GM18873 (cell line): ENCODE measurements around the gene NKX2-4.
"Not testable (repeated sequence)": the region's sequence is repeated elsewhere in the genome, so short reads cannot be mapped to it uniquely, and the experiment has no call there.

ENCODE experiments used
- ATAC-seq: cut with Tn5 transposase; IDR thresholded peaks from one replicate; pipeline ENCODE4 v1.9.1; 2021; ENCODE audit warnings: mild to moderate bottlenecking, moderate library complexity, moderate number of reproducible peaks; ENCODE audit not compliant: unreplicated experiment, low FRiP score

NKX2-4 gene

GRCh38 chr20:21397341-21398108, at the start of gene NKX2-4:
TSS of gene NKX2-4 (minus strand) at chr20:21397526. CDS start at chr20:21397399, 127 bp downstream.
- no peak for ATAC-seq

DNA sequence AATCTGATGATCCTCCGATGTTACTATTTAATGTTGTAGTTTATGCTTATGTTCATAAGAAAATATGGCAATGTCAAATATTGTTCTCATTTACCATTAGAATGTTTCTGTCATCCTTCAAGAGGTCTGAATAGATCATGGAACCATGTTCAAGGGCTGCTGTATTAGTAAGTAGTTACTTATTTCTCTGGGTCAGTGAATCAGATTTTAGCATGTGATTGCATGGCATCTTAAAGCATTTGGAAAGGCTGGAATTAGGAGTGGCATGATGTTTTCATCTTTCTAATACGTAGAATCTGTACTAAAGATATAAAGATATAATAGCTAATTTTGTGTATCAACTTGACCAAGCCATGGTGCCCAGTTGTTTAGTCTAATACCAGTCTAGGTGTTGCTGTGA, 40.5 kb upstream of the NKX2-4 start:
- no peak for ATAC-seq

DNA sequence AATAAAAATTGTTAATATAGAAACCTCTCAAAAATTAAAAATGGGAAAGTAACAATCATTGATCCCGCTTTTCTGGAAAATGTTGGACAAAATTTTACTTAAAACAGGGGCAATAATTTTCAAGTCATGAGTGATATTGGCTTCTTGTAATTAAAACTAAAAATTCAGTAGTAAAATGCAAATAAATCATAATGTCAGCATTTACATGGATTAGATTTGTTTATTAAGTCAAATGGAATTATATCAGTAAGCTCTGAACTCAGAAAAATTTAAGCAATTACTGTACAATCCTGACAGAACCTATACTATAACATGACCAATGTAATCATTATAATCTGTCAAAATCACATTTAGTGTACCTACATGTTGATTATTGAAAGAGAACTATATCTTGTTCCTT, 39.9 kb upstream of the NKX2-4 start:
- no peak for ATAC-seq

DNA sequence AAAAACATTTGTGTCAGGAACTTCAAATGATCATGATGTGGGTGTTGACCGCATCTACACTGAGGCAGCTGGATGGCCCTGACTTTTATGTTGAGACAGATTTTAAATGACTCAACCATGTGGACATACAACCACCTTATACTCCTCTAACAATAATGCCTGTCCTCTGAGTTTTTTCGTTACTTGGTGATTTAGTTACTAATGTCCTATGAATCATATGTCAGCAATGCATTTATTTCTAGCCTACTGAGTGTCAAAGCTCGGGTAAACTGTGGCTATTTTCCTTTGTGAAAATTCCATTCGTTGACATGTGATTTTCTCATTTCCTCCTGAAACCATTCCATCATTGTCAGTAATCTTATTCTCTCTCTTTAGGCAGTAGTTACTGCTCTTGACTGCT, 38.9 kb upstream of the NKX2-4 start:
- ATAC-seq, result no peak

- ATAC-seq, result no peak
Measured at GRCh38 chr20:21435576-21435975, 38.2 kb upstream of the NKX2-4 start.

- ATAC-seq, result no peak
Measured at GRCh38 chr20:21433329-21433890, 36.1 kb upstream of the NKX2-4 start.

DNA sequence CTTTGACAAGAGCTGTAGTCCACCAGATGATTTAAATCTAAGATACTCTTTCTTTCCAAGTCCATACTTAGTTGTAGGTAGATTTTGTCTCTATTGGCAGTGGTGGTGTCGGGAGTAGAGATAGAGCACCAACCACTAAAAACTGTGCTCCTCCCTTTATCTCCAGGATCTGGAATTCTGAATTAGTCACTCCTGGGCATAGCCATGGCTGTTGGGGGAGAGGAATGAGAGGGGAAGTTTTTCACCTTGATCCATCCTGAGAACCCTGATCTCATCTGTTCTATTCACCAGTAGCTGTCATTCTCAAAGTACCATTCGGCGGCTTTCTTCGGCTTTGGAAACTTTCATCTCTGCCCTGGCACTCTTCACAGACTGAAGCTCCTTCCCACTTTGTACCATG, 35.6 kb upstream of the NKX2-4 start:
- no peak for ATAC-seq

DNA sequence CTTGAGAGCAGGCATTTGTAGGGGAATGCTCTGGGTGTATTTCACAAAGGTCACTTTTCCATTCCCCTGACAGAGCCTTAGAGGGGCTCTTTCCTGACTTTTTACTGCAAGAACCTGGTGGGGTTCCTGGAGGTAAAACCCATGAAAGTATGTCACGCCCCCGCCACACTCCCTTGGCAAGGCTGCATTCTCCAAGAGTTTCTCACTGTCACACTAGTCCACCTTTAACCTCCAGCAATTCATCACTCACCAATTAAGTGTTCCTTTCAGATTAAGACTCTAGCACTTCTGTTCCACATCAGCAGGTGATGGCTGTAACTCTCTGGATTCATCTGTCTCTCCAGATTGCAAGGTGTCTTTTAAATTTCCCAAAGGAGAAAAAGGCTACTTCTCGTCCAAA, 32.7 kb upstream of the NKX2-4 start:
- no peak for ATAC-seq

DNA sequence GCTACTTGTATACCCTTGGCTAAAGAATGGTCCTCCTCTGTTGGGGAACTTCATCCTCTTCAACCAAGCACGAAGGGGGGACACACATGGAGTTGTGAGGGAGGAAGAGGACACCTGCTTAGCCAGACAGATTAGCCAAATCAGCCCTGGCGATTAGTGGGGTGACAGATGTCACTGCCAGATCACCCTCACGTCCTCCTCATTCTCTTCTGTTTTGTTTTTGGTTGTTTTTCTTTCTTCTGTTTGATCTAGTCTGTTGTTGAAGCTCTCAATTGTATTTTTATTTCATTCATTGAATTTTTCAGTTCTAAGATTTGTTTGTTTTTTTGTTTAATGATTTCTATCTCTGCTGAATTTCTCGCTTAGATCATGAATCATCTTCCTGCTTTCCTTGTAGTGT, 27.5 kb upstream of the NKX2-4 start:
- no peak for ATAC-seq

- not testable (repeated sequence) for ATAC-seq
Measured at GRCh38 chr20:21423712-21424111, 26.4 kb upstream of the NKX2-4 start.

DNA sequence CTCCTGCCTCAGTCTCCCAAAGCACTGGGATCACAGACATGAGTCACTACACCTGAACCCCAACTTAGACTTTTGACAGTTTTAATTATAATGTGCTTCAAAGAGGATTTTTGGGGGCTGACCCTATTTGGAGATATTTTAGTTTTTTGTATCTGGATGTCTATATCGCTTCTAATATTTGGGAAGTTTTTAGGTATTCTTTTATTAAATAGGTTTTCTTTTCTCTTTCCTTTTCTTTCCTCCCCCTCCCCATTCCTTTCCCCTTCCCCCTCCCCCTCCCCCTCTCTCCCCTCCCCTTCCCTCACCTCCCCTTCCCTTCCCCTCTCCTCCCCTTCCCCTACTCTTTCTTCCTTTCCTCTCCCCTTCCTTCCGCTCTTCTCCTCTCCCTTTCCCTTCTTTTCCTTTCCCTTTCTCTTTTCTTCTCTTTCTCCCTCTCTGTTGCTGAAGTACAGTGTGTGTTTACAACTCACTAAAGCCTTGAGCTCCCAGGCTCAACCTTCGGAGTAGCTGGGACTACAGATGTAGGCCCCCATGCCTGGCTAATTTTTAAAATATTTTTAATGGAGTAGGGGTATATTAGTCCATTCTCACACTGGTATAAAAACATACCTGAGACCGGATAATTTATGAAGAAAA, 24.4 kb upstream of the NKX2-4 start:
- ATAC-seq, result no peak

DNA sequence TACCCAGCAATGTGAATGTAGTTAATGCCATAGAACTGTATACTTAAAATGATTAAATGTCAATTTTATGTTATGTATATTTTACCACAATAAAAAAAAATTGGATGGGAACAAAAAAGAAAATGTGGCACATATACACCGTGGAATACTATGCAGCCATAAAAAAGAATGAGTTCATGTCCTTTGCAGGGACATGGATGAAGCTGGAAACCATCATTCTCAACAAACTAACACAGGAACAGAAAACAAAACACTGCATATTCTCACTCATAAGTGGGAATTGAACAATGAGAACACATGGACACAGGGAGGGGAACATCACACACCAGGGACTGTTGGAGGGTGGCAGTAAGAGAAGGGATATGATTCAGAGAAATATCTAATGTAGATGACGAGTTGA, 21.8 kb upstream of the NKX2-4 start:
- not testable (repeated sequence) for ATAC-seq

DNA sequence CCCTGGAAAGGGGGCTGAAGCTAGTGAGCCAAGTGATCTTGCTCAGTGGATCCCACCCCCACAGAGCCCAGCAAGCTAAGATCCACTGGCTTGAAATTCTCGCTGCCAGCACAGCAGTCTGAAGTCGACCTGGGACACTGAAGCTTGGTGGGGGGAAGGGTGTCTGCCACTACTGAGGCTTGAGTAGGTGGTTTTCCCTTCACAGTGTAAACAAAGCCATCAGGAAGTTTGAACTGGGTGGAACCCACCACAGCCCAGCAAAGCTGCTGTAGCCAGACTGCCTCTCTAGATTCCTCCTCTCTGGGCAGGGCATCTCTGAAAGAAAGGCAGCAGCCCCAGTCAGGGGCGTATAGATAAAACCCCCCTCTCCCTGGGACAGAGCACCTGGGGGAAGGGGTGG, 16.7 kb upstream of the NKX2-4 start:
- ATAC-seq, result not testable (repeated sequence)

DNA sequence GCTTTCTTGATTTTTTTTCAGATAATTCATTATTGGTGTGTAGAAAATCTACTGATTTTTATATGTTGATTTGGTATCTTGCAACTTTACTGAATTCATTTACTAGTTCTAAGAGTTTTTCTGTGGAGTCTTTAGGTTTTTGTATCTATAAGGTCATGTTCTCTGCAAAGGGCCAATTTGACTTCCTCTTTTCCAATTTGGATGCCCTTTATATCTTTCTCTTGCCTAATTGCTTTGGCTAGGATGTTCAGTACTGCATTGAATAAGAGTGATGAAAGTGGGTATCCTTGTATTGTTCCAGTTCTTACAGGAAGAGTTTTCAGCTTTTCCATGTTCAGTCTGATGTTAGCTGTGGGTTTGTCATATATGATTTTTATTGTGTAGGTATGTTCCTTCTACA, 14.4 kb upstream of the NKX2-4 start:
- ATAC-seq, result no peak

- ATAC-seq, result no peak
Measured at GRCh38 chr20:21399005-21399475, 1.7 kb upstream of the NKX2-4 start.

DNA sequence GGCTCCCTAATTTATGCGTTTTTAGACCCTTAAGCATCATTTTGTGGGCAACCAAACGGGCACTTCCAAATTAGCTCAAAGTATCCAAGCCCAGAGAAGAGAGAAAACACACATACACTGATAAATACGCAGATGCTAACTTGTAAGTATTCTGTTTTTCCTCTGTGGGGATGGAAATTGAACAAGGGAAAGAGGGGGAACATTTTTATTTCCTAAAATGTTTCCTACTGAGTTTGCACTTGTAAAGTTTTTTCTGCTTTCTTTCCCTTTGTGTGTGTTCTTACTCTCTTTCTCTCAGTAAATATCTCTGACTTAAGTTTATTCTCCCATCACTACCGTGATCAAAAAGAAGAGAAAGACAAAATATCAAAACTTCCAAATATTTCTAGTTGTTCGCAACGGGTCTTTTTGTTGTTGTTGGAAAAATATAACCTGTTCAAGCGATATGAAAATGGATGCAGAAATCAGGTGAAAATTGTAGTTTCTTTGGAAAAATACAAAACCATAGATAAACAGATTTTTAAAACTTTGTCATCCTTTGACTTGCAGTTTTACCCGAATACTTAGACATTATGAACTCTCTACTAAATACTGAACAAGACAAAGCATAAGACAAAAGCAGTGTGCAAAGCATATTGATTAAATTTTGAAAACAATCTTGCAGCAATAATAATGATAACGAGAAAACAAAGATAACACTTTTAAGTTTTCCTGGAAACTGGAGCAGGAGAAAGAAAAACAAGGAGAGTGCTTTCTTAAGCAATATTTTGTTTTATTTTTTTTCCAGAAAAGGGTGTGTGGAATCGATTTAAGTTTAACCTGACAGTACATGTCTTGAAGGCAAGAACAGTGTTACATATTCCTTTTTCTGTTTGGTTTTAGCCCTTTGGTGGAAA, 1.0 kb upstream of the NKX2-4 start:
- ATAC-seq, result no peak

DNA sequence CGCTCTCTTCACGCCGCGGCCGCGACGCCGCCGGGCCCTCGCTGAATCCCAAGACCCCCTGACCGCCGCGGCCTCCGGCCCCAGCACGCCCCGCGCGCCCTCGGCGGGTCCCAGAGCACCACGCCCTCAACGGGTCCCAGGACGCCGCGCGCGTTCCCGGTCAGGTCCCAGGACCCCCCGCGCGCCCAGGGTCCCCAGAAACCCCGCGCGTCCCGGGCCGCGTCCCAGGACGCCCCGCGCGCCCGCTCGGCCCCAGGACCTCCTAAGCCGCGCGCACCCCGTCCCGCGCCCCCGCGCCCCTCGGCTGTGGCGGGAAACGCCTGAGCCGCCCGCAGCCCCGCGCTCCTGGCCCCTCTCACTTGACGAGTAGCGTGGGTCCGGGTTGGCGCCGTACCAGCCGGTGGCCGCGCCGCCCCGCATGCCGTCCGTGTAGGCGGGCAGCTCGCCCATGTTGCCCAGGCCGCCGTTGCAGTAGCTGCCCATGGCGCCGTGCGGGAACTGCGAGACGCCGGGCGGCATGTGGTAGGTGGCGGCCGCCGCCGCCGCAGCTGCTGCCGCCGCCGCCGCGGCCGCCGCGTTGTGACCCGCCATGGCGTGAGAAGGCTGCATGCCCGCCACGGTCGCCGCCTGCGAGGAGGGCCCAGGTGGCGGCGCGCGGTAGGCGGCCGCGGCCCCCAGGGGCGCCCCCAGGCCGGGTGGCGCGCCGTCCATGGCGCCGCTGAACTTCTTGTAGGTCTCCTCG, 556 bp downstream of the NKX2-4 start:
- no peak for ATAC-seq

DNA sequence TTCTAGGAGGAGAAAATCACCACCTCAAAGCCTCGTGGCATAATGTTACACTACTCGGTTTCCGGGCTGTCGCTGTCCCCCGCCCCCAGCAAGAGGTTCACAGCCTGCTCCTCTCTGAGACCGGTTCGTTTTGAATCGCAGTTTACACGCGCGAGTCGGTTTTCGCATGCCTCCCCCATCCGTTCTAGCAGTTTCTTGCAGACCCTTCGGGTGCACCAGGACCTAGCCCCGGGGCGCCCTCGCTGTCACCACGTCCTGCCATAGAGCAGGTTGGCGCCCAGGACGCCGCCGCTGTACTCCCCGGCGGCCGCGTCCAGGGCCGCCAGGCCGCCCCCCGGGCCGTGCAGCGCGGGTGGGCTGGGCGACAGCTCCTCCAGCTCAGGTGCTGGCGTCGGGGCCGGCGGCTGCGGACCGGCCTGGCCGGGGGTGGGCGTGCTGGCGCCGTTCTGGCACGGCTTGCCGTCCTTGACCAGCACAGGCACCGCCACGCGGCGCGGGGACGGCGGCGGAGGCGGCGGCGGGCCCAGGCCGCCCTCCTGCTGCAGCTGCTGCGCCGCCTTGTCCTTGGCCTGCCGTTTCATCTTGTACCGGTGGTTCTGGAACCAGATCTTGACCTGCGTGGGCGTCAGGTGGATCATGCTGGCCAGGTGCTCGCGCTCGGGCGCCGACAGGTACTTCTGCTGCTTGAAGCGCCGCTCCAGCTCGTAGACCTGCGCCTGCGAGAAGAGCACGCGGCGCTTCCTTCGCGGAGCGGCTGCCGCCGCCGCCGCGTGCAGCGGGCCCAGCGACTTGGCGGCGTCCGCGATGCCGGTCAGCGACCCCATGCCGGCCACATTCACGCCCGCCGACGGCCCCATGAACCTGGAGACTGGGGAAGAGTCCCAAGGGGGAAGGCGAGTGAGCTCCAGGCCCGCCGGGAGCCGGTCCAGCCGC, 1.4 kb downstream of the NKX2-4 start:
- no peak for ATAC-seq

DNA sequence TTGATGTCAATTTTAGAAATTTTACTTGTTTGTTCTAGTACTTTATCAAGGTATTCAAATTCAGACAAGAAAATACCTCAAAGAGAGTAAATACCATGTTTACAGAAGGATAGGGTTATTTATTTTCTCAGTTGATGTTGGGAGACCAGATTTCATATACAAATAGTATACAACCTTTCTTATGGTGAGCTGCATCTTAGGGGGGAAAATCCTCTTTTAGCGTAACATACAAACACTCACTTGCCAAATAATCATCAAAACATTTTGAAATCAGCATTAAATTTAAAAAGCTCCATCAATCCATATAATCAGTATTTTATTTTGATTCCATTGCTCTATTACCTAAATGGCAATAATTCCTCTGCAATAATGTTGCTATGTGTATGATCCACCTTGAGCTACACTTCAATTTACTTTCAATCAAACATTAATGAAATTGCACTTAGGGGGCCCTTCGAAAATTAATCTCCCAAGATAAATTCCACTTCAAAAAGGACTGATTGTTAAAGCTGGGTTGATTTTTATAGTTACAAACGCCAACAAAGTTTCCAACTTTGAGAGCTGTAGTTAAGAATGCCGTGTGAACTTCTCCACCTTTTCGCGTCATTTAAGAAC, 2.2 kb downstream of the NKX2-4 start:
- no peak for ATAC-seq
